Smooth muscle cell (in vitro differentiated cells): ENCODE results near the gene GON4L. TPM values are rescaled to one million over a fixed set of nuclear protein-coding genes. Genes with fewer than 3 reads are reported as not detected.
"Not testable (repeated sequence)": the region's sequence is repeated elsewhere in the genome, so short reads cannot be mapped to it uniquely, and the experiment has no call there.

ENCODE experiments used
- DNase-seq: peaks from one replicate; lab custom pipeline; 2025; ENCODE audit not compliant: unreplicated experiment; lab: John Stamatoyannopoulos, UW
- H2AFZ ChIP-seq: fragments of 200-600 bp; sonication (generic); 2 replicates; pipeline ENCODE4 v1.6.0; 2016; ENCODE audit warnings: antibody characterized with exemption, low read depth, mild to moderate bottlenecking
- H3F3A ChIP-seq: fragments of 200-600 bp; sonication (generic); 2 replicates; pipeline ENCODE4 v1.6.0; 2017; ENCODE audit warnings: antibody characterized with exemption, low read depth
- H3K27ac ChIP-seq: fragments of 200-600 bp; sonication (generic); 2 replicates; pipeline ENCODE4 v1.5.1; 2016; ENCODE audit warnings: low read depth, mild to moderate bottlenecking
- H3K27me3 ChIP-seq: fragments of 200-600 bp; sonication (generic); 2 replicates; pipeline ENCODE4 v1.6.1; 2016; ENCODE audit warnings: low read depth, mild to moderate bottlenecking
- H3K36me3 ChIP-seq: fragments of 200-600 bp; sonication (generic); 2 replicates; pipeline ENCODE4 v1.5.1; 2016; ENCODE audit warnings: low read depth
- H3K4me1 ChIP-seq: fragments of 200-600 bp; sonication (generic); 2 replicates; pipeline ENCODE4 v1.5.1; 2016; ENCODE audit warnings: low read depth
- H3K4me2 ChIP-seq: fragments of 200-600 bp; sonication (generic); 2 replicates; pipeline ENCODE4 v1.6.0; 2016; ENCODE audit warnings: mild to moderate bottlenecking
- H3K4me3 ChIP-seq: fragments of 200-600 bp; sonication (generic); 2 replicates; pipeline ENCODE4 v1.5.1; 2016; ENCODE audit warnings: mild to moderate bottlenecking
- H3K79me2 ChIP-seq: fragments of 200-600 bp; sonication (generic); 2 replicates; pipeline ENCODE4 v1.6.0; 2016; ENCODE audit warnings: low read depth, mild to moderate bottlenecking
- H3K9ac ChIP-seq: fragments of 200-600 bp; sonication (generic); 2 replicates; pipeline ENCODE4 v1.6.0; 2016; ENCODE audit warnings: low read depth
- H3K9me3 ChIP-seq: fragments of 200-600 bp; sonication (generic); replicated peaks from 2 replicates; pipeline ENCODE4 v1.5.1; 2016; ENCODE audit warnings: low read depth
- H4K20me1 ChIP-seq: fragments of 200-600 bp; sonication (generic); 2 replicates; pipeline ENCODE4 v1.6.0; 2016; ENCODE audit warnings: low read depth
- CTCF ChIP-seq: fragments of 200-600 bp; sonication (generic); IDR thresholded peaks from 2 replicates; pipeline ENCODE4 v1.5.1; 2017; ENCODE audit warnings: borderline replicate concordance, mild to moderate bottlenecking, antibody characterized with exemption; ENCODE audit not compliant: insufficient read depth, poor library complexity, severe bottlenecking
- WGBS: methylation state at CpG from one replicate; pipeline ENCODE4 v1.1.7; 2016; ENCODE audit warnings: low lambda C conversion rate; 5-methylcytosine and 5-hydroxymethylcytosine counted together
- polyA plus RNA-seq: library from polyadenylated mRNA; unstranded; fragments of >200 nt; fragmentation: Nextera tagmentation; extraction: Ambion mirVana; gene quantifications from 2 replicates; pipeline ENCODE4 v1.2.1, GENCODE V29; 2016
- total RNA-seq: library from RNA; depleted of rRNA; stranded (reverse); fragments of >200 nt; gene quantifications from 2 replicates; pipeline ENCODE4 v1.2.3, GENCODE V29; 2014

Gene GON4L
- total and polyA plus RNA-seq, 2 experiments from 2014 or later: 21.0 to 40.8 TPM

DNA sequence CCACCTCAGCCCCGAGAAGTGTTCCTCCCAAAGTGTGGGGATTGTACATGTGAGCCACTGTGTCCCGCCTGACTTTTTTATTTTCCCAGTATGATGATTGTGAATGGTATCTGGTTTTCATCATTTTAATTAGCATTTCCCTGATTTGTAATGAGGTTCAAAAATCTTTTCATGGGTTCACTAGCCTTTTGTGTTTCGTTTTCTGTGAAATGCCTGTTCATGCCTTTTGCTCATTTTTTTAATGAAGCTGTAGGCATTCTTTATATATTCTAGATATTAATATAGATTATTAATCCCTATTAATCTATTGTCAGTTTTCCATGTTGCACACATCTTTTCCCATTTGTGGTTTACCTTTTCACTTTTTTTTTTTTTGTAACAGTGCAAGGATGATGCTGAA is 147.6 kb downstream of the GON4L start:
- Histone ChIP-seq H3K27me3 (no peaks in the 10 kb centered on the region), H3K9ac (no peak overlapping the region), H3K4me1 (no peaks in the 10 kb centered on the region), H3K4me3 (no peak overlapping the region), H3K27ac (no peak overlapping the region), H3K9me3 (no peaks in the 10 kb centered on the region), H3K4me2 (no peak overlapping the region), H3K36me3 (peaks cover 8% of the 10 kb centered on the region), H2AFZ (no peak overlapping the region), H3K79me2 (peaks cover 49% of the 10 kb centered on the region), H3F3A (no peaks in the 10 kb centered on the region), H4K20me1 (peaks cover 31% of the 10 kb centered on the region)
- 97% methylated on average over 3 of the region's 3 CpGs for WGBS
- no peak for TF ChIP-seq CTCF
- DNase-seq: no peak

DNA sequence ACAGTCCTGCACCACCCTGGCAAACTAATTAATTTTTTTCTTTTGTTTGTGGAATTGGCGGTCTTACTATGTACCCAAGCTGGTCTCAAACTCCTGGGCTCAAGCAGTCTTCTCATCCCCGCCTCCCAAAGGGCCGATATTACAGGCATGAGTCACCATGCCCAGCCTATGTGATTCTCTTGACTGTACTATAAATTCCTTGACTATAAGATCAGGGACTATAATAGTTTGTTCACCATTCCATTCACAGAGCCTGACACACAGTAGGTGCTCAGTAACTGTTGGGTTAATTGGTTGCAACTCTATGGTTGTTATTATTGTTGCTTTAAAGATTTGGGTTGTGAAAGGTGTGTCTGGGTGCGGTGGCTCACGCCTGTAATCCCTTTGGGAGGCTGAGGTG is 150.9 kb downstream of the GON4L start:
- peaks cover 40% of the 10 kb centered on the region for H4K20me1 ChIP-seq
- no peak overlapping the region for H3K9ac ChIP-seq
- DNase-seq: no peak
- H3K27me3 ChIP-seq: no peaks in the 10 kb centered on the region
- no peak for TF ChIP-seq CTCF
- H2AFZ ChIP-seq: no peak overlapping the region
- no peak overlapping the region for H3K27ac ChIP-seq
- peaks cover 69% of the 10 kb centered on the region for H3K79me2 ChIP-seq
- no peaks in the 10 kb centered on the region for H3F3A ChIP-seq
- H3K9me3 ChIP-seq: no peaks in the 10 kb centered on the region
- H3K4me2 ChIP-seq: no peak overlapping the region
- 82% methylated on average over 5 of the region's 5 CpGs for WGBS
- no peak overlapping the region for H3K4me3 ChIP-seq
- H3K4me1 ChIP-seq: no peaks in the 10 kb centered on the region
- H3K36me3 ChIP-seq: no peaks in the 10 kb centered on the region

- H3K9me3 ChIP-seq, DNase-seq, H2AFZ ChIP-seq, H3K27ac ChIP-seq, H3K4me2 ChIP-seq, H3K27me3 ChIP-seq, H3K4me1 ChIP-seq, H3K4me3 ChIP-seq, H3F3A ChIP-seq, H3K9ac ChIP-seq, H3K36me3 ChIP-seq: not testable (repeated sequence)
- Histone ChIP-seq H4K20me1 (peaks cover 48% of the 10 kb centered on the region), H3K79me2 (peaks cover 73% of the 10 kb centered on the region)
- WGBS: 87% methylated on average over 5 of the region's 5 CpGs
Observed at GRCh38 chr1:155704414-155704813, 152.6 kb downstream of the GON4L start.

DNA sequence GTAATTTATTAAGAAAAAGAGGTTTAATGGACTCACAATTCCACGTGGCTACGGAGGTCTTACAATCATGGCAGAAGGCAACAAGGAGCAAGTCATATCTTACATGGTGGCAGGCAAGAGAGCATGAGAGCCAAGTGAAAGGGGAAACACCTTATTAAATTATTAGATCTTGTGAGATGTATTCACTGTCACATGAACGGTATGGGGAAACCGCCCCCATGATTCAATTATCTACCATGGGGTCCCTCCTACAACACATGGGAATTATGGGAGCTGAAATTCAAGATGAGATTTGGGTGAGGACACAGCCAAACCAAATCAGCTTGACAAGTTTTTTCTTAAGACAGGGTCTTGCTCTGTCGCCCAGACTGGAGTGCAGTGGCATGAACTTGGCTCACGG is 153.8 kb downstream of the GON4L start:
- Histone ChIP-seq H3K27ac (no peak overlapping the region), H4K20me1 (peaks cover 58% of the 10 kb centered on the region)
- WGBS: 98% methylated on average over 6 of the region's 6 CpGs

DNA sequence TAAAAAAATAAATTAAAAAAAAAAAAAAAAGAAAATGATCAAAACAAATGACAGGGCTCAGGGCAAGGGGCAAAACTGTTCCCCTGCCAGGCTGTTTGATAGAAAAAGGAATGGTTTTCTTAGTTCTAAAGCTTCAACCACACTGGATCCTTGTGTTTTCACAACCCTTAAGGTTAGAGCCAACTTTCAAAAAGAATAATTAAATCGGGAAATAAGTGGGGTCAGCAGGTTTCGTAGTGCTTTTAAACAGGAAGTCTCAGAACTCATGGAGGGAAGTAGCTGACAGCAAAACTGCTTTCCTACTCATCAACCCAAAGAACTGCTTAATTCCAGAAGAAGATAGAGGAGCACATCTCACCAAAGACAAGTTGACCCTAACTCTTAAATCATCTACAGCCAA is 155.3 kb downstream of the GON4L start:
- not testable (repeated sequence) for H3K4me3 ChIP-seq, H3K36me3 ChIP-seq, H3K4me1 ChIP-seq, H3K27ac ChIP-seq, H3K9me3 ChIP-seq, H2AFZ ChIP-seq, H3K4me2 ChIP-seq, H3F3A ChIP-seq, H3K27me3 ChIP-seq, DNase-seq, H3K9ac ChIP-seq
- WGBS: 100% methylated on average over 2 of the region's 2 CpGs
- Histone ChIP-seq H4K20me1 (peaks cover 59% of the 10 kb centered on the region), H3K79me2 (peaks cover 74% of the 10 kb centered on the region)

More for the DNA sequence above, 153.8 kb downstream of the GON4L start:
- TF ChIP-seq CTCF: no peak
- Histone ChIP-seq H3K79me2 (peaks cover 74% of the 10 kb centered on the region), H3K4me2 (no peak overlapping the region), H3K9ac (no peak overlapping the region), H3K4me1 (no peaks in the 10 kb centered on the region), H3F3A (no peaks in the 10 kb centered on the region), H3K27me3 (no peaks in the 10 kb centered on the region), H2AFZ (no peak overlapping the region), H3K36me3 (no peaks in the 10 kb centered on the region), H3K9me3 (no peaks in the 10 kb centered on the region), H3K4me3 (no peak overlapping the region)
- no peak for DNase-seq
